GM18858 (cell line): Measurements from ENCODE around the gene C1orf198.

Experiments used
- ATAC-seq: cut with Tn5 transposase; IDR thresholded peaks from one replicate; pipeline ENCODE4 v1.9.1; 2021; ENCODE audit not compliant: unreplicated experiment

C1orf198 gene, protein sequence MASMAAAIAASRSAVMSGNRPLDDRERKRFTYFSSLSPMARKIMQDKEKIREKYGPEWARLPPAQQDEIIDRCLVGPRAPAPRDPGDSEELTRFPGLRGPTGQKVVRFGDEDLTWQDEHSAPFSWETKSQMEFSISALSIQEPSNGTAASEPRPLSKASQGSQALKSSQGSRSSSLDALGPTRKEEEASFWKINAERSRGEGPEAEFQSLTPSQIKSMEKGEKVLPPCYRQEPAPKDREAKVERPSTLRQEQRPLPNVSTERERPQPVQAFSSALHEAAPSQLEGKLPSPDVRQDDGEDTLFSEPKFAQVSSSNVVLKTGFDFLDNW

GRCh38 chr1:230867903-230868735 lies at the start of gene C1orf198:
C1orf198 (minus strand) TSS chr1:230868521; CDS start chr1:230868512, 9 bp downstream.
- peak; percentile 46 for ATAC-seq

GRCh38 chr1:230917284-230918135 lies 49.2 kb upstream of the C1orf198 start:
- ATAC-seq: no peak

DNA sequence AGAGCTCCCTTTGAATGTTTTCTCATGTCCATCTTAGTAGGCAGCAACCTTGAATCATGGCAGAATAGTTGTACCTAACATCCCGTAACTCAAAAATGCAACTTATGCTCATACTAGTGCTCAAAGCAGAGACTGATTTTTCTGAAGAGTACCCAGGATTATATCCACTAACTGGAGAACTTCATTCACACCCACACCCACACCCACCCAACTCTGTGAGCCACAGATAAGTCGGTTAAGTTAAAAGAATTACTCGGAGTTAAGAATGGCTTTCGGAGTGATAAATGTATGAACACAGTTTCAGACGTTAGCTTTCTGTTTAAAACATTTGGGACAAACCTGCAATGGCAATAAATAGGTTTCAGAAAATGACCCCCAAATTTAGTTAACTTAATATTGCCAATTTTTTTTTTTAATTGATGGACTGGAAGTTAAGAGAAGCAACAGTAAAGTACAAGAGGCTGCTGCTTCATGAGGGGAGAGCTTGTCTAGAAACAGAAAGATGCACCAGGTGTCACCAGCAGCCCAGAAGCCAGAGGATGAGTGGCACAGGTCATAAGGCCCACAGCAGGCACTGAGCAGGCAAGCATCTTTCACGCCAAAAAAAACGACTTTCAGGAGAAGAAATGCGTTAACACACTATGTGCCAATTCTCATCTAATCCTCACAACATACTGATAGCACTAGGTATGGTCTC lies 48.4 kb upstream of the C1orf198 start:
- ATAC-seq: no peak

- no peak for ATAC-seq
These were observed 46.8 kb upstream of the C1orf198 start for GRCh38 chr1:230915078-230915477.

GRCh38 chr1:230913496-230913895 lies 45.2 kb upstream of the C1orf198 start:
- ATAC-seq: no peak

DNA sequence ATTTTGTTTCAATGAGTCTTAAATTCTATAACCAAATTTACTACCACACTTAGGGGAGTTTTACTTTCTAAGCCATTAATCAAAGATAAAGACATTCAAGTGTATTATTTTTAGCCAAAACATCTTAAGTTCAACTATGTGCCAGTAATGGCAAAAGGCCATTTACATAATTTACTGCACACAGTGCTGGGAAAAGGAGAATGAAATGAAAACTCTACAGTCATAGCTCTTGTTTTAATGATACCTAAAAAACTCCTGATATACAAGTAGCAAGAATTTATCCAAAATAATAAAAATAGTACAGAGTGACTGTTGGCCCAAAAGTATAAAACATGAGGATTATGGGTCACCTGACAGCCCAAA lies 42.4 kb upstream of the C1orf198 start:
- ATAC-seq: no peak

DNA sequence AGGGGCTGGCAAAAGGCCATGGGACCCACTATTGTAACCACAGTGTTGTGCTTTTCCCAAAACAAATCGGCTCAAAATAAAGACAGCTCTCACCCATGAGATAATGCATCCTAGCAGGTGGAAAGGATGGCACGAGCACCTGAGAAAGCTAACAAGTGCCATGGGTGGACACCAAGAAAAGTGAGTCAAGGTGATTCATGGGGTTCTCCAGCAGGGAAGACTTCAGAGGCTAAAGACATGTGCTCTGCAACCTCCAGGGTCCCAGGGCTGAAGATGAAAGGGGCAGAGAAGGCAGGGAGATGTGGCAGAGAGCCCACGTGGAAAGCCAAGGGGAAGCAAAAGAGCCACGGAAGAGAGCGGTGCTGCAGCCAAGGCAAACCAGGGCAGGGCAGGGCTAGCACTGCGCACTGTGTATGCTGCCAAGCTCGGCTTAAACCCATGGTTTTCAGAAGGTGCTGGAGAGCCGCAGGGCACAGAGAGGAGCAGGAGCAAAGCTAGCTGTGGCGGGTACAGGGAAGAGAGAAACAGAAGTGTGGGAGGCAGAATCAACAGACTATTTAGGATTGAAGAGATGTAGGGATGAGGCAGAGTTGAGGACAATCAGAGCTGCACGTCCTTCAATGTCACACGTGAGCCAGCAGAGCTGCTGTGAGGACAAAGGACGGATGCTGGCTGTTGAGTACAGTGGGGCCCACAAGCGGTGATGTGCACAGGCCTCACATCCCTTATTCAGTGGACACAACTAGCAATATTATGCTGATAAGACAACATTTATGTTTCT lies 41.8 kb upstream of the C1orf198 start:
- no peak for ATAC-seq

GRCh38 chr1:230907472-230908205 lies 39.3 kb upstream of the C1orf198 start:
- ATAC-seq: no peak

DNA sequence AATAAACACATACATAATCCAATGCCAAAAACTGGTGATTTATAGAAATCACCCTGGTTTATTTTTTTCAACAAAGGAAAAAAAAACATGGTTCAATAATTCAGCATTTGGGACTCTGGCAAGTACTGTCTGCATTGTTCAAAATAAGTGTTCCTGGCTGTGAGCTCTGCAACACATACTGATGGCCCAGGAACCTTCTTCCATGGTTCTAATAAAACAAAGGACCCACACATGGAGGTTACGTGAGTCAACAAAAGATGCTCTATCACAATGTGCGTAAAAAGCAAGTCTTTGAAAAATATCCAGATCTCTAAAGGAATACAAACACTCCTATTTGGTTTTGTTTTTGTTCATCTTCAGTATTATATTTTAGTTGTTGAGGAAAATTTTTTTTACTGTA lies 37.9 kb upstream of the C1orf198 start:
- no peak for ATAC-seq

GRCh38 chr1:230905733-230906132 lies 37.4 kb upstream of the C1orf198 start:
- ATAC-seq: no peak

- ATAC-seq: no peak
These were observed 34.1 kb upstream of the C1orf198 start for GRCh38 chr1:230902349-230902923.

DNA sequence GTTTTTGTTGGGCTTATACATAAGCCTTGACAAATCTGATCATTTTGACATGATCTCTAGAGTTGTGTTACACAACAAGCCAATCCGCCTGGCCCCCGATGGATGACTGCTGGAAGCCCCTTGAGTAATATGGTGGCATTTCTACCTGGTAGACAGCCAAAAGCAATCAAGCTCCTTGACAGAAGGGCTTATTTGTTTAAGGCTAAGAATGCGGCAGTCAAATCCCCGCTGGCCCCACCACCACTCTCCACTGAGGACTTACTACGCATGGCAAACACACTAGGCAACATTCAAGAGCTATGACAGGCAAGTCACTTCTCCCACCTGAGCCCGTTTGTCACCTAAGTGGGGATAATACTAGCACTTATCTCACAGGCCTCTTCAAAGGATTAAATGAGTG lies 33.4 kb upstream of the C1orf198 start:
- ATAC-seq: no peak

GRCh38 chr1:230900984-230901383 lies 32.7 kb upstream of the C1orf198 start:
- no peak for ATAC-seq

DNA sequence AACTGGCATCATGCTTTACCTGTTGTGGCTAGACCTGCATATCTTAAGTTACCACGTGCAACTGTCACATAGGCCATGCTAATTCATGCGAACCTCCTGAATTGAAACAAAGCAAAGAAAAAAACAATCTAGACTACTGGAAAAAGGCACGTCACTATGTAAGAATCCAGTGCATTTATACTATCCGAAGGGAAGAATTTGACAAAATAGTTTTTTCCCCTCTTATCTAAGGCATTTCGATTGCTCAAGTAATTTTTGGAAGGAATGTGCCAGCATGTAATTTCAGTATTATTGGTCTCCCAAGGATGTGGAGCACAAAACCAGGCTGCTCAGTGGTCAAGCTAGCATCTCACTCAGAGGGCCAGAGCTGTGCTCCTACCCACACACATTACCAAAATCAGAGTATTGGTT lies 31.5 kb upstream of the C1orf198 start:
- ATAC-seq: no peak

GRCh38 chr1:230898748-230899147 lies 30.4 kb upstream of the C1orf198 start:
- no peak for ATAC-seq

- no peak for ATAC-seq
These were observed 29.8 kb upstream of the C1orf198 start for GRCh38 chr1:230898144-230898543.

DNA sequence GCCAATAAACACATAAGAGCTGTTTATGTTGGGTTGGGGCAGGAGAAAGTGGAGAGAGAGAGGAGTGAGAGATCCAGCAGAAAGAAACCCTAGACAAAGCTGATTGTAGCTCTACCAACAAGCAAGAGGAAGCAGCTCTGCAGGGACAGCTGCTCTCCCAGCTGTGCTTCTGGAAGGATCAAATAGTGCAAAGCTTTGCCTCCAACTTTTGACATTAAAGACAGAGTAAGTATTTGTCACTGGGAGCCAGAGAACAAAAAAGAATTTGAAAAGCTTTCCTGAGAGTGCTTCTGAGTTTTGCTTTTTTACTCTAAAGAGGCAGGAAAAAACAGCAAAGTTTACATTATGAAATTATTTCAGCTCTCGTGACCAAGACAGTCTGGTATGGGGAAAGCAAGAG lies 28.5 kb upstream of the C1orf198 start:
- ATAC-seq: no peak

DNA sequence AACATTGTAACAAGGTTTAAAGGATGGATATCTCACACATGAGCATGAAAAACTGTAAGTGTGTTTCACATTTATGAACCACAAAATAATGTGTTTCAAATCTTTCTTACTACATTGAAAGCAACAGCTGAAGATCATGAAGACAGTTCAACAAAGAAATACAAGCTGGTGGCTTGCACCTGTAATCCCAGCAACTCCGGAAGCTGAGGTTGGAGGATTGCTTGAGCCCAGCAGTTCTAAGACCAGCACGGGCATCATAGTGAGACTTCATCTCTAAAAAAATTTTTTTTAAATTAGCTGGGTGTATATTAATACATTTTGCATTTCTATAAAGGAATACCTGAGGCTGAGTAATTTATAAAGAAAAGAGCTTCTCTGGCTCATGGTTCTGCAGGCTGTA lies 27.1 kb upstream of the C1orf198 start:
- ATAC-seq: no peak

DNA sequence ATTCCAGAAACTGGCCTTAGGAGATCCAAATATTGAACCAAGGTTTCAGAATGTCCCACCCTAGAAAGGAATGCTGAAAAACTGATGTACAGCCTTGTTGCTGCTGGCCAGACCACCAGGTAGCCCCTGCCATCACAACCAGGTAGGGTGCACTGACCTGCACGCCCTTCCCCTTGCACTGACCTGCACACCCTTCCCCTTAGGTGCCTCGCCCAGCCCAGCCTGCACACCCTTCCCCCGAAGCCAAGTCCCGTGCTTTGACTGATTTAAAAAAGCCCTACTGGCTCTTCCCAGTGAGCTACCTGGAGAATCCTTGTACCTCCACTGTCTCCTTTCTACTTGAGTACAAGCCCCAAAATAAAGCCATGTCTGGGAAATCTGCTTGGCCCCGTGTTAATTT lies 26.3 kb upstream of the C1orf198 start:
- ATAC-seq: no peak
